WTC11 (cell line): ENCODE measurements around the gene SLC51B.

Source experiments
- ATF6 ChIP-seq: sonication (generic); formaldehyde crosslinking; IDR thresholded peaks from 2 replicates; pipeline ENCODE4 v1.8.1; 2023; ENCODE audit warnings: mild to moderate bottlenecking, missing genetic modification reagents
- ETV6 ChIP-seq: sonication (generic); formaldehyde crosslinking; IDR thresholded peaks from 2 replicates; pipeline ENCODE4 v1.8.1; 2022; ENCODE audit warnings: mild to moderate bottlenecking, missing genetic modification reagents
- ZNF263 ChIP-seq: sonication (generic); formaldehyde crosslinking; IDR thresholded peaks from 2 replicates; pipeline ENCODE4 v1.8.1; 2022; ENCODE audit warnings: low read depth, mild to moderate bottlenecking, moderate library complexity, missing genetic modification reagents

GRCh38 chr15:65051266-65051665 is 6.1 kb downstream of the SLC51B start:
- no peak for TF ChIP-seq ZNF263 (CRISPR knock-in tag)
- TF ChIP-seq ETV6 (CRISPR knock-in tag) = no peak
- TF ChIP-seq ATF6 (CRISPR knock-in tag) = no peak
